SHP77 treated with DMSO at 0.1 percent for 48 hours (cell line): ENCODE measurements around the gene KRIT1.
A peak's percentile ranks its signal among the peaks of the same experiment; 100 is the strongest.
"Not testable (repeated sequence)": the region's sequence is repeated elsewhere in the genome, so short reads cannot be mapped to it uniquely, and the experiment has no call there.

ENCODE experiments used
- DNase-seq: peaks from one replicate; lab custom pipeline; 2025; lab: John Stamatoyannopoulos, UW

Gene KRIT1

GRCh38 chr7:92246360-92247101 is 817 bp upstream of the KRIT1 start:
- no peak for DNase-seq

GRCh38 chr7:92244808-92245486 is 767 bp downstream of the KRIT1 start:
- DNase-seq = no peak

- no peak for DNase-seq
Measured at GRCh38 chr7:92242972-92243371, 2.7 kb downstream of the KRIT1 start.

- no peak for DNase-seq
Measured at GRCh38 chr7:92230547-92230946, 15.2 kb downstream of the KRIT1 start.

- DNase-seq = no peak
Measured at GRCh38 chr7:92228742-92229141, 17.0 kb downstream of the KRIT1 start.

- DNase-seq = no peak
Measured at GRCh38 chr7:92228100-92228499, 17.6 kb downstream of the KRIT1 start.

GRCh38 chr7:92226981-92227380 is 18.7 kb downstream of the KRIT1 start:
- no peak for DNase-seq

GRCh38 chr7:92221766-92222165 is 23.9 kb downstream of the KRIT1 start:
- no peak for DNase-seq

- no peak for DNase-seq
Measured at GRCh38 chr7:92206672-92207071, 39.0 kb downstream of the KRIT1 start.

- no peak for DNase-seq
Measured at GRCh38 chr7:92205987-92206386, 39.7 kb downstream of the KRIT1 start.

GRCh38 chr7:92200791-92201190 is 44.9 kb downstream of the KRIT1 start:
- no peak for DNase-seq

- DNase-seq = no peak
Measured at GRCh38 chr7:92192326-92192725, 53.4 kb downstream of the KRIT1 start.

- DNase-seq = not testable (repeated sequence)
Measured at GRCh38 chr7:92189246-92189645, 56.5 kb downstream of the KRIT1 start.

- not testable (repeated sequence) for DNase-seq
Measured at GRCh38 chr7:92184294-92184693, 61.4 kb downstream of the KRIT1 start.

- peak; percentile 84 for DNase-seq
Measured at GRCh38 chr7:92178928-92179924, 66.5 kb downstream of the KRIT1 start, which contains the start of gene LRRD1. LRRD1 (minus strand) TSS chr7:92179142; CDS start chr7:92165202, 13,940 bp downstream.

- no peak for DNase-seq
Measured at GRCh38 chr7:92177362-92177761, 68.4 kb downstream of the KRIT1 start.

GRCh38 chr7:92169529-92169928 is 76.2 kb downstream of the KRIT1 start:
- DNase-seq = not testable (repeated sequence)

- no peak for DNase-seq
Measured at GRCh38 chr7:92161271-92161670, 84.4 kb downstream of the KRIT1 start.

GRCh38 chr7:92158660-92159575 is 86.8 kb downstream of the KRIT1 start:
- DNase-seq = no peak

GRCh38 chr7:92156990-92157389 is 88.7 kb downstream of the KRIT1 start:
- DNase-seq = no peak

- no peak for DNase-seq
Measured at GRCh38 chr7:92155108-92155739, 90.5 kb downstream of the KRIT1 start.
